LHCN-M2 (cell line): ENCODE data around the gene SFXN3. TPM values are rescaled to one million over a fixed set of nuclear protein-coding genes. Genes with fewer than 3 reads are reported as not detected.
A peak's percentile ranks its signal among the peaks of the same experiment; 100 is the strongest.

Experiments used
- DNase-seq: peaks from one replicate; pipeline ENCODE4 v3.0.0-alpha.2; 2012; ENCODE audit warnings: low read depth
- total RNA-seq: library from RNA; depleted of rRNA; stranded (reverse); fragments of >200 nt; gene quantifications from 2 replicates; pipeline ENCODE4 v1.2.3, GENCODE V29; 2014

The SFXN3 gene
- total RNA-seq, 1 experiment from 2014 or later, result 101 TPM

- no peak for DNase-seq
Observed at GRCh38 chr10:100999742-101000126, 31.3 kb upstream of the SFXN3 start, which contains the start of gene LZTS2. Gene LZTS2, plus strand, starts transcription at chr10:100999808. Its CDS starts 2,731 bp downstream, at chr10:101002539.

DNA sequence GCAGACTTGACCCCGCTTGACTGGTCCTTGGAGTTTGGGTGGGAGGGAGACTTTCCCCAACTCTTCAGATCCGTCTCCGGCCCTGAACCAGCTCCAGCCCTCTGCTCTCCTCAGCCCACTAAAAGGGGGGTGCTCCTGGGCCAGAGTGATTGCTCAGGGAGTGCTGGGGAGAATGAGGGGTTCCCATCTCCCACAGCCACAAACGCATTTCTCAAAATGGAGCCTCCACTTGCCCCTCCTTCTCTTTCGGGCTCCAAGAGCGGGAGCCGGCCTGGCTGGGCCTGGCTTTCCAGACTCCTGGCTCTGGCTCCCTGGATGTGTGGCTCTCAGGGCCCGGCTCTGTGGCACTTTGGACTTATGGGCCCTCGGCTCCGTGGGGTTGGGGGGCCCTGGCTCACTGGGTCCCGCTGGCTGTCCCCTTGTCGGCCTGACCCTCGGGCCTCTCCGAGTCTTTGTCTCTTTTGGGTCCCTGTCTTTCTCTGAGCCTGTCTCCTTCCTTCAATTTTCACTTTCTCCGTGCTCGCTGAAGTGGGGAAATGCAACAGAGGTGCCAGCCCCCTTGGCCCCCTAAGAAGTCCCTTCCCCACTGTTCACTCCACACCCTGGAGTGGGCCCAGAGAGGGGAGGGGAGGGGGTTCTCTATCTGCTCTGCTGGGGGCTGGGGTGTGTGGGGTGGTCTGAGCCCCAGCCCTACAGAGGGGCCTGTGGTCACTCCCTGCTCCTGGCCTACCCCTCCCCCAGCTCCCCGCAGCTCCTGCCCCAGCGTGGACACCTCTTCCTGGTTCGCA, 30.7 kb upstream of the SFXN3 start:
- DNase-seq, result peak; percentile 38

- DNase-seq, result peak; percentile 94
Observed at GRCh38 chr10:101000915-101001658, 29.9 kb upstream of the SFXN3 start.

DNA sequence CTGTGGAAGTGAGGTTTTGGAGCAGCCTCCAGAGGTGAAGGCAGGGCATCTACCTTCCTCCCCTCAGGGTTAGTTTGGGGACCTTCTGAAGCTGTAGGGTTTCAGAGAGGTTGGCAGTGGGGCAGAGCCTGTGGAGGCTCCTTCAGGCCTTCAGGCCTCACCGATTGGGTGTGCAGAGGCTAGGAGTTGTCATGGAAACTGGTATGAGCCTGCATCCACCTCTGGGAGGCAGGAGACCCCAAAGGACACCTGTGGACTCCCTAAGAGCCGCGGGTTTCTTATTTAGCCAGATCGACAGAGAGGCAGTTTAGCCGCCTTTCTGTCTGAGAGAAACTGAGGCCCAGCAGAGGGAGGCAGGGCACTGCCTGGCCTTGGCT, 29.4 kb upstream of the SFXN3 start:
- no peak for DNase-seq

- DNase-seq, result no peak
Observed at GRCh38 chr10:101002456-101002855, 28.6 kb upstream of the SFXN3 start.

GRCh38 chr10:101003639-101004206, 27.3 kb upstream of the SFXN3 start:
- DNase-seq, result no peak

DNA sequence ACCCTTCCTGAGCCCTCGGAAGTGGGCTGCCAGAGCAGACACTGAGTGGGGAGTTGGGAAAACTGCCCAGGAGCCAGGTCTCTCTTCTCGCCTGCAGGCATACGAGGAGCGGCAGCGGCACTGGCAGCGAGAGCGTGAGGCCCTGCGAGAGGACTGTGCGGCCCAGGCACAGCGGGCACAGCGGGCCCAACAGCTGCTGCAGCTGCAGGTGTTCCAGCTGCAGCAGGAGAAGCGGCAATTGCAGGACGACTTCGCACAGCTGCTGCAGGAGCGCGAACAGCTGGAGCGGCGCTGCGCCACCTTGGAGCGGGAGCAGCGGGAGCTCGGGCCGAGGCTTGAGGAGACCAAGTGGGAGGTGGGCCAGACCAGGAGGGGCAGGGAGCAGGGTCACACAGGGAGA, 25.7 kb upstream of the SFXN3 start:
- no peak for DNase-seq

- no peak for DNase-seq
Observed at GRCh38 chr10:101005869-101006567, 25.0 kb upstream of the SFXN3 start.

- DNase-seq, result peak; percentile 21
Observed at GRCh38 chr10:101006593-101007098, 24.4 kb upstream of the SFXN3 start.

DNA sequence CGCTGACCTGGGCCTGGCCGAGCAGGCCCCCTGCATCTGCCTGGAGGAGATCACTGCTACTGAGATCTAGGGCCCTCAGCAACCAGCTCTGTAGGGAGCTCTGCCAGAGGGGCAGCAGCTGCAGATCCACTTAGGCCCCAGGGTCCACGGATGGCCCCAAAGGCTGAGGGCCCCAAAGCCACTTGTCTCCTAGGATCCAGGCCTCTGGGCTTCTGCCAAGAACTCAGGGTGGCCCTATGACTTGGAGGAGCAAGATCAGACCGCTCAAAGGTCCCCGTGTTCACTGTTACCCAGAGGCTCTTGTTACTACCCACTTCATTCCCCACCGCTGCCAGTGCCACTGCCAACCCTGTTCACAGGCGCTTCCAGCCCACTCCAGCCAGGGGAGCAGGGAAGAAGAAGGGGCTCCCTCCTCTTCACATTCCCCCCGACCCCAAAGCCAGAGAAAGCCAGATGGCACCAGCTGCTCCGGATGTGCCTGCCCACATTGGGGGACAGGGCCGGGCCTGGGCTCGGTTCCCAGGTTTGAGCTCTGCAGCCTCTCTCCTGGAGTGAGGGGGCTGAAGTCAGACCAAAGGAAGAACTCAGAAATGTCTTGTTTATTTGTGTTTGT, 23.8 kb upstream of the SFXN3 start:
- peak; percentile 60 for DNase-seq

DNA sequence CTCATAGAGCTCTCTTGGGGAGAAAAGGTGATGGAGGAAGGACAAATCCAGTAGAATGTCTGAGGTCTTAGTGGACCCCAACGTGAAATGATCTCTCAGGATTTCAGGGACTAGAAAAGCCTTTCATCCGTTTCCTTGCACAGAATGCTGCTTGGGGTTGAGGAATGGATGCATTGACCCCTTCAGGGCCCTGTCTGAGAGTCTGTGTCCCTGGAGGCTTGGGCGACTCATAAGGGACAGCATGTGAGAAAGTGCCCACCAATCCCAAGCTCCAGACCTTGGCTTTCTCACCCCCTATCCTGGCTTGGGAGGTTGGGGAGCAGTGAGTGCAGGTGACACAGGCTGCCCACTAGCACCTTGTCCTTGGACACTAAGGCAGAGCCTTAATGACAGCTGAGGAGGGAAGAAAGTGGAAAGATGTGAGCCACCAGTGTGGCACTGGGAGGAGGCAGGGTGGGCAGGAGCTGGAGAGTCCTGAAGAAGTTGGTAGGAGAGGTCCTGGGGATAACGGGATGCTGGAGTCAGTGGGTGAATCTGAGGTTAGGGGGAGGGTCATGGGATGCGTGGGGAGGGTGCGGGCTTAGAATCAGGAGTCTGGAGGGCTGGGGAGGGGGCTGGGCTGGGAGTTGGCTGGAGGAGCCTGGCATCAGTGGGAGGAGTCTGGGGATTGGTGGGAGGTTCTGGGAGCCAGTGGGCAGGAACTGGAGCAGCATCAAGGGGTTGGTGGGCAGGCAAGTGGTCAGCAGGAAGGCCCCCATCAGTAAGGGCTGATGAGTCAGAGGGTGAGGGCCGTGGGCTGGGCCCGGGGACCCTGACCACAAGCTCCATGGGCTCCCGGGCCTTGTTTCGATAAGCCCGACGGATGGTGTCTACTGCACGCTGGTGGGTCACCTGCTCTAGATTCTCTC, 22.9 kb upstream of the SFXN3 start:
- DNase-seq, result peak; percentile 61

DNA sequence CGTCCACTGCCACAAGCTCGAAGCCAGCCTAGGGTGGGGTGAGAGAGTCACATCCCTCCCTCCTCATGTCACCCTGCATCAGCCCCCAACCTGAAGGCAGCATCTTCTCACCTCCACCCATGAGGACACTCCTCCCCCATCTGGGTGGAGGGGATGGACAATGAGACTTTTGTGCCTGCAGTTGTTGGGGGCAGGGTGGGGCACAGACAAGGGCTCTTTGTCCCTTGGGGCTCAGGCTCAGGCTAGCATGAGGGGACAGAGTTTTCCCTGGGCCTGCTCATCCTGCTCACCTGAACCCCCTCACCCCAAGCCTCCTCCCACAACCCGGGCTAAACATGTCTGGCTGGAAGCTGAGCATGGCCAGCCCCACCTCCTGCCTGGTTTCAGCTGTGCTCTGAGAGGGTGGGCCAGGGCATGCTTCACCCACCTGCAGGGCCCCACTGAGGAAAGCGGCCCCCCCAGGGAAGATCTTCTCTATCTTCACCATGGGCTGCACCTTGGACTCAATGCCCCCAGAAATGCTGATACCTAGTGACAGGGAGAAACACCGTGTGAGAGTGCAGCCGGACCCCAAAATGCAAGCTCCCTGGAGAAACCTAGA, 22.1 kb upstream of the SFXN3 start:
- no peak for DNase-seq

- no peak for DNase-seq
Observed at GRCh38 chr10:101010329-101010728, 20.7 kb upstream of the SFXN3 start.

- DNase-seq, result no peak
Observed at GRCh38 chr10:101011517-101012423, 19.3 kb upstream of the SFXN3 start.

GRCh38 chr10:101012525-101013364, 18.3 kb upstream of the SFXN3 start:
- peak; percentile 97 for DNase-seq

- DNase-seq, result no peak
Observed at GRCh38 chr10:101013365-101013825, 17.6 kb upstream of the SFXN3 start.

DNA sequence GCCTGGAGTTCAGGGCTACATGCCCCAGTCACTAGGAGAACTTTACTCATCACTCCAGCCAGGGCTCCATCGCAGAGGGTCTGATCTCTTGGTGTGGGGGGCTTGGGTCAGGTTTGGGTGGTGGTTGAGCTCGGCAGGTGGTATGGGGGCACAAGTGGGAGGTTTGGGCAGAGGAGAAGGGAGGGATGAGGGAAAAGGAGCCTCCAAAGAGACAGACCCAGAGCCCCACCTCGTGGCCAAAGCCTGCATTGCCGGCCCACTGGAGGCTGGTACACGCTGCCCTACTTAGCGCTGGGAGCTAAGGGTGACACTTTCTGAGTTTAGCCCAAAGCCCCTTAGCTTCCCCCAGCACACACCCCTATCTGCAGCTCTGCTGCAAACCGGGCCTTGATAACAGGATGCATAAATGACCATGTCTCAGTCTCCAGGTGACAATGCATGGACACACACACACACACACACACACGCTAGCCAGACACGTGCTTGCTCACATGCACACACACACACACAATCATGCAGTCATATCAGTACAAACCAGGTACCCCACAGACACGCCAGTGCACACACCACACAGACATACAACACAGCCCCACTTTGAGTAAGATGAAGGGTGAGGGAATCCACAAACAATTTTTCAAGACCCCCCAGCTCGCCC, 16.7 kb upstream of the SFXN3 start:
- peak; percentile 66 for DNase-seq
